HG03159 (cell line): Measurements from ENCODE around the gene ST8SIA4.

Experiments used
- ATAC-seq: cut with Tn5 transposase; IDR thresholded peaks from one replicate; pipeline ENCODE4 v1.9.1; 2021; ENCODE audit warnings: mild to moderate bottlenecking, moderate library complexity; ENCODE audit not compliant: unreplicated experiment

Gene ST8SIA4

DNA sequence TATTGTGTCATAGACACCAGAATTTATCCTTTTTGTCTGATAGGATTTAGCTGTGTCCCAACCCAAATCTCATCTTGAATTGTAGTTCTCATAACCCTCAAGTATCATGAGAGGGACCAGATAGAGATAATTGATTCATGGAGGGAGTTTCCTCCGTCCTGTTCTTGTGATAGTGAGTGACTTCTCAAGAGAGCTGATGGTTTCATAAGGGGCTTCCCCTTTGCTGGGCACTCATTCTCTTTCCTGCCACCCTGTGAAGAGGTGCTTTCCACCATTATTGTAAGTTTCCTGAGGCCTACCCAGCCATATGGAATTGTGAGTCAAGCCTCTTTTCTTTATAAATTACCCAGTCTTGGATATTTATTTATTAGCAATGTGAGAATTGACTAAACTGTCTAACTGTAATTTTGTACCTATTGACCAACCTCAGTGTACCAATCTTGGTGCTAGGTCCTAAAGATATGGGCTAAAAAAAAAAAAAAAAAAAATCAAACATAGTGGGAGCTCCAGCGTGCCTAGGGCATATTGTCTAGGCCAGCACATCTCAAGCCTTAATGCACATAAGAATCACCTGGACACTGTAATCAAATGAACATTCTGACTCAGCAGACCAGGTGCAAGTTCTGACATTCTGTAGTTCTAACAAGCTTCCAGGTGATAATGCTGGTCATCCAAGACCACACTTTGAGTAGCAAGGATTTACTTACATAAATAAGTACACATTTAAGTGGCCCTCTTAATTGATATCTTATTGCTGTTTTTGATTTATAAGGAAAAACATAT, 30.5 kb downstream of the ST8SIA4 start:
- no peak for ATAC-seq

- no peak for ATAC-seq
These were observed 36.0 kb downstream of the ST8SIA4 start for GRCh38 chr5:100867039-100867562.

- no peak for ATAC-seq
These were observed 38.2 kb downstream of the ST8SIA4 start for GRCh38 chr5:100864931-100865330.

- ATAC-seq = no peak
These were observed 39.3 kb downstream of the ST8SIA4 start for GRCh38 chr5:100863739-100864138.

DNA sequence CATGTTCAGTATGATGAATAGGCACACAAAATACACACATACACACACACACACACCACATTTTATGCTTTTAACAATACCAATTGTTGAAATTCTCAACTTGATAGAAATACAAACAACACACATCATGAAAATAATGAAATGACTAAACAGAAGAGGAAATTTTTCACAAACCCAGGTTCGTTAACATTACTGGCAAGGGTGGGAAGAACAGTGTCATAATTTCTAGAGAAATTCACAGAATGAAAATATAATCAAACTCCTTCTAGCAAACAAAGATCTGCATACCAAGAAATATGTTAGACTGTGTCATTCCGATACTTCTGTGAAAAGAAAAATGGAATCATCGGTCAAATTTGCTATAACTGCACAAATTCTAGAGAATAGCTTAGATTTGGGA, 41.9 kb downstream of the ST8SIA4 start:
- ATAC-seq = no peak

DNA sequence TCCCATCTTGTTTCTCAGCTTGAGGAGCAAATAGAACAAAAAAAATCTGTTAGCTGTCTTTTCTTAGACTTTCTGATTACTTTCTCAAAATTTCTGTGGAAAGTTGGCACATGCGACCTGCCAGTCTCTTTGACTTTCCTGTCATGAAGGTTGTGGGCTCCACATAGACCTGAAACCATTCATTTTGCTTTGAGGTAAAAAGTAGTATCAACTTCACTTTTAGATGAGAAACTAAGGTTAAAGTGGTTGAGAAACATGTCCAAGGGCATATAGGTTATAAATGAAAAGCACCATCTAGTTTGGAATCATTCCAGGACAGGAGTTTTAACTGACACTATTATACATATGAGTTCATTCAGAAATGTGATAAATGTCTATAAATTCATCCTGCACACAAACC, 42.7 kb downstream of the ST8SIA4 start:
- no peak for ATAC-seq

- no peak for ATAC-seq
These were observed 44.0 kb downstream of the ST8SIA4 start for GRCh38 chr5:100858987-100859545.

DNA sequence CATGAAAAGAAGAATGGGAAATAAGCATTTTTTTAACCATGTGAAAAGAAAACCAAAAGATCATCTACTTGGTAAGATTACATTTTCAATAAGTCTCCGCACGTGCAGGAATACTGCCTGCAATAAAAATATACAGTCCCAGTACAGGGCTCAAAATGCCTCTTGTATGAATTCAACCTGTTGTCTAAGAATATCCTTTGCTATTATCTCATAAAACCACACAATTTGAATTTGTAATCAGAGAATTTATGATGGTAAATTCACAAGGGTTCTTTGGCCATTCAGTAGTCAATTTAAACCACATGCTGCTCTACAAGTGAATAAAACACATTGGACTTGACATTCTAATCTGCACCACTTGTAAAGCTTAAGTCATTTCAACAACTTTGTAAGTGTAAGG, 46.6 kb downstream of the ST8SIA4 start:
- ATAC-seq = no peak

DNA sequence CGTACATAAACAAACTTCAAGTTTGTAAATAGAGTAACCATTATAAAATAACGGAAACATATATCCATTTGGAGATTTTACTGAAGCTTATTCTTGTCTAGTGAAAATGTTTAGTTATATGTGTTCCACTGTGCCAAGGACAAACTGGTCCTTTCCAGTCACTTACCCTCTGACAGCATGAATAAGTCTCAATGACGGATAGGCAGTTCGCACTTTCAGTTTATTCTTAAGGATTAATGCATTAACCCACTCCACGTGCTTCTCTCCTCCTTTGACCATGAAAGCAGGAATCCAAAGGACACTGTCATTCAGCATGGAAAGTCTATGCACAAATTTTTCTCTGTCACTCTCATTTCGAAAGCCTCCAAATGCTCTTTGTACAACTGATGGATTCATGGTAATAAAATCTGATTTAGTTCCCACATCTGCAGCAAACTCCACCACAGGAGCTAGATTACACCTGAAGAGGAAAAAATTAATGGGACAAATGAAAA, 47.1 kb downstream of the ST8SIA4 start:
- ATAC-seq = no peak

- no peak for ATAC-seq
These were observed 47.8 kb downstream of the ST8SIA4 start for GRCh38 chr5:100855295-100855694.

- no peak for ATAC-seq
These were observed 48.5 kb downstream of the ST8SIA4 start for GRCh38 chr5:100854591-100854990.

DNA sequence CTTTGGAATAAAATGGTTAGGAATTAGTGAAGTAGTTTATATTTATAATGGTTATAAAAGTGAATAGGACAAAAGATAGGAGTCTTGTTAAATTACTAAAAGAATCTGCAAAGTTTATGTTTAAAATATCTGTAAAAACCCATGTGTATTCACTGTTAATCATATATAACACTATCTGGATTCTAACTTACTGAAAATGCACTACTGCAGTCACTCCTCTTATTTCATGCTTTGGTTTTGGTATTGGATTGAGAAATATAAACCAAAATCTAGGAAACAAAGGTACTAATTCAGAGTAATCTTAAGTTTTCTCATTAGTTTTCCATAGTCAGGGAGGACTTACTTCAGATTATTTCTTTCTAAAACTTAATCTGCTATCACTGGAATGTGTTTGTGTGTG, 49.5 kb downstream of the ST8SIA4 start:
- ATAC-seq = no peak

GRCh38 chr5:100852988-100853449, 50.1 kb downstream of the ST8SIA4 start:
- peak; percentile 95 for ATAC-seq

DNA sequence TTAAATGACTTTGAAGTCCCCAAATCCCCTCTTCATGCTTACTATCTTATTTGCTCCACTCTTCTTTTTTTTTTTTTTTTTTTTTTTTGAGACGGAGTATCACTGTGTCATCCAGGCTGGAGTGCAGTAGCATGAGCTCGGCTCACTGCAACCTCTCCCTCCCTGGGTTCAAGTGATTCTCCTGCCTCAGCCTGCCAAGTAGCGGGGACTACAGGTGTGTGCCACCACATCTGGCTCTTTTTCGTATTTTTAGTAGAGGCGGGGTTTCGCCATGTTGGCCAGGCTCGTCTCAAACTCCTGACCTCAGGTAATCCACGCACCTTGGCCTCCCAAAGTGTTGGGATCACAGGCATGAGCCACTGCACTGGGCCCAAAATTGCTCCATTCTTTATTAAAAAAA, 51.0 kb downstream of the ST8SIA4 start:
- ATAC-seq = no peak

DNA sequence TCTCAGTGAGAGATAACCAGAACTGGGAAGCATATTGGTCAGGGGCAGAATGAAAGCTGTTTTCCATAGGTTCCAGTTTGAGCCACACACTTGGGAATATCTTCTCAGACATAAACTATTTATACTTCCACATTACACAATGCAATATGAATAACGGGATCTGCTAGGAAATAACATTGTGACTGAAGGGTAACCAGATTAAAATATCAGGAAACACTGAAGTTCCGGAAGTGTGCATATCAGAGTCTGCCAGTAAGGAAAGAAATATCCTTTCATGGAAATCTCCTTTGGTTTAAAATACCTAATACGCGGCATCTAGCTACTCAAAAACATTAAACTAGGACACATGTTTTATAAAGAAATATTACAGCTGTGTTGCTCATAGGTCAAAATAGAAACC, 56.3 kb downstream of the ST8SIA4 start:
- ATAC-seq = no peak

DNA sequence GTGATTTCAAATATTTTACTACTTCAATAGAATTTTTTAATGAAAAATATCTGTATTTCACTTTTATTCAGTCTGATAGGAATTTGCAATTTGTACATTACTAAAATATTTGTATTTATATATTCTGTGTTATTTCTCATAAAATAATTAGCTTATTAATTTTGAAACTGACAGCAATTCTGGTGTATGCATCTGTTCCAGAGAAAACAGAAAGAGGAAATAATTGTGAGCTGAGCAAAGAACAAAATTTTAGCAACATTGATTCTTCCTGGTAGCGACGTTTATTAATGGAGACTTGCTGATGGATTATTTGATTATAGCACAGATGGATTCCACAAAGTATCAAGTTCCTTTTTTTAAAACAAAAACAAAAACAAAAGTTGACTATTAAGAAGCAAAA, 61.0 kb downstream of the ST8SIA4 start:
- no peak for ATAC-seq

DNA sequence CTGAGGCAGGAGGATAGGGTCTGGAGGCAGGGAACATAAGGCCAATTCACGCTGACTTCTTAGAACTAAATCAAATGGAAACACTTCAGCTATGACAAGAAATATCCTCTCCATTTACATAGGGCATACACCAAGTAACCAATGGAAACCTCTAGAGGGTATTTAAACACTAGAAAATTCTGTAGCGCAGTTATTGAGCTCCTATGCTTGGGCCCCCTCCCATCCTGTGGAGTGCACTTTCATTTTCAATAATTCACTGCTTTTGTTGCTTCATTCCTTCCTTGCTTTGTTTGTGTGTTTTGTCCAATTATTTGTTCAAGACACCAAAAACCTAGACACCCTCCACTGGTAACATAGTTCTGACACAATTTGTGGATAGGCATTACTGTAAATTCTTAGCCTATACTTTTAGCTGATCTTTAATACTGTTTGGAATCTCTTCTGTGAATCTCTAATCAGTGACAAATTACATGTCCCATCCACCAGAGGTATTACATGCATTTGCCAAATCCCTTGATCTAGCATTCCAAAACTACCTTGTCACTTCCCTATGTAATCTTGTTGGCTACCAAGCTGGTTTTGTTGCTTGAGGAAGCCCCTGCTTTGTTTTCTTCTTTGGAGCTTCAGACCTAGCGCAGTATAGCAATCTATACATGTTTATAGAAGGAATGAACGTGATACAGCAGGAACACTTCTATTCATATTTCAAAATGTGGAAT, 61.6 kb downstream of the ST8SIA4 start:
- peak; percentile 54 for ATAC-seq

- ATAC-seq = no peak
These were observed 62.3 kb downstream of the ST8SIA4 start for GRCh38 chr5:100840789-100841188.

DNA sequence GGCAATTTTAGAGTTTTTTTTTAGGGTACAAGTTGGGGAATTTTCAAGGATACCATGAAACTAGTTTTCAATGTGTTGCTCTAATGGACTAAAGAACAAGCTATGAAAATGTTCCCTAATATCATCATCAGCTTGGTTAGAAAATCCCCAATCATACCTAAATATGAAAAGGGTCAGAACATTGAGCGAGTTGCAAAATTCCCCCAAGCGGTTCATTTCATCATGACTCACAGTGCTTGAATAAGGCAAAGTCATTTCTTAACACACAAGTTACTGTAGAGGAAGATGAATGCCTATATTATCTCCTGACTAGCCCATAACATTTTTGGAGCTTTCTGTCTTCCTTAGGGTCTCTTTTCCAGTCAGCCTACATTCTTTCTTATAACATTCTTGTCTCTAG, 62.7 kb downstream of the ST8SIA4 start:
- ATAC-seq = peak; percentile 74

GRCh38 chr5:100838048-100838473, 65.0 kb downstream of the ST8SIA4 start:
- no peak for ATAC-seq

DNA sequence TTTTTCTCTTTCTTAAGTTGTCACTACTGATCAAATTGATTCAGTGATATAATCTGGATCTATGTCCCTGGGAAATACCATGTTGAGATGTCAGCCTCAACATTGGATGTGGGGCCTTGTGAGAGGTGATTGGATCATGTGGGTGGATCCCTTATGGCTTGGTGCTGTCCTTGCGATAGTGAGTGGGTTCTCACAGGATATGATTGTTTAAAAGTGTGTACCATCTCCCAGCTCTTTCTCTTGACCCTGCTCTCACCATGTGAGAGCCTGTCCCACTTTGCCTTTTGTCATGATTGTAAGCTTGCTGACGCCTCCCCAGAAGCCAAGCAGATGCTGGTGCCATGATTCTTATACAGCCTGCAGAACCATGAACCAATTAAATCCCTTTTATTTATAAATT, 68.6 kb downstream of the ST8SIA4 start:
- no peak for ATAC-seq
